Stimulated activated CD8-positive, alpha-beta memory T cell treated with anti-CD3 and anti-CD28 coated beads, Interleukin-4, amount 100 ng/mL, for 24 hours (primary cell): ENCODE measurements around the gene WDR90.

ENCODE experiments used
- DNase-seq: peaks from one replicate; pipeline ENCODE4 v3.0.0-alpha.2; 2020; ENCODE audit warnings: low read depth

Gene WDR90

GRCh38 chr16:676913-677312 lies 27.7 kb downstream of the WDR90 start:
- DNase-seq = no peak

- DNase-seq = no peak
Observed at GRCh38 chr16:677316-678190, 28.4 kb downstream of the WDR90 start.

GRCh38 chr16:678209-678857 lies 29.2 kb downstream of the WDR90 start:
- DNase-seq = no peak

GRCh38 chr16:678858-679813 lies 30.0 kb downstream of the WDR90 start:
- DNase-seq = peak; percentile 44

- DNase-seq = peak; percentile 81
Observed at GRCh38 chr16:679814-680624, 30.9 kb downstream of the WDR90 start, which contains the start of gene STUB1. Gene STUB1 (plus strand): TSS chr16:680410. CDS start chr16:680526, 116 bp downstream.

GRCh38 chr16:680625-680945 lies 31.4 kb downstream of the WDR90 start:
- DNase-seq = no peak

GRCh38 chr16:680967-681745 lies 32.0 kb downstream of the WDR90 start:
- DNase-seq = no peak

GRCh38 chr16:681746-682427 lies 32.7 kb downstream of the WDR90 start:
- no peak for DNase-seq

- no peak for DNase-seq
Observed at GRCh38 chr16:682493-683395, 33.6 kb downstream of the WDR90 start.

- no peak for DNase-seq
Observed at GRCh38 chr16:683396-684070, 34.4 kb downstream of the WDR90 start.

GRCh38 chr16:684071-684794 lies 35.1 kb downstream of the WDR90 start, which contains the start of gene JMJD8:
Gene JMJD8 (minus strand): TSS chr16:684334. CDS start chr16:684319, 15 bp downstream.
- peak; percentile 97 for DNase-seq

- DNase-seq = no peak
Observed at GRCh38 chr16:684961-685696, 36.0 kb downstream of the WDR90 start.

GRCh38 chr16:685967-686366 lies 36.8 kb downstream of the WDR90 start:
- no peak for DNase-seq

- no peak for DNase-seq
Observed at GRCh38 chr16:686459-687260, 37.5 kb downstream of the WDR90 start.

GRCh38 chr16:687499-687898 lies 38.3 kb downstream of the WDR90 start:
- DNase-seq = no peak
